H1 (cell line): ENCODE results near the gene CUL4A. TPM values are rescaled to one million over a fixed set of nuclear protein-coding genes. Genes with fewer than 3 reads are reported as not detected.

Experiments used
- CTCF ChIA-PET: fragments of 300-600 bp; sonication (Branson Sonifier 250); formaldehyde crosslinking; loops from one replicate; lab custom pipeline; 2021; ENCODE audit not compliant: partially characterized antibody; lab: Charles Lee
- POLR2A ChIA-PET: fragments of 300-600 bp; sonication (Branson Sonifier 250); formaldehyde crosslinking; loops from one replicate; lab custom pipeline; 2021; ENCODE audit warnings: inconsistent platforms; ENCODE audit not compliant: partially characterized antibody; lab: Charles Lee
- DNase-seq, 2 experiments: peaks; one replicate each; pipeline versions ENCODE4 v3.0.0 to v3.0.0-alpha.2; 2010 to 2022; ENCODE audit warnings: low spot score in 2 of 2, low read depth in 1 of 2, mixed read lengths in 1 of 2
- FAIRE-seq: peaks from 2 replicates; lab custom pipeline; 2011; peaks lifted over from hg19 to GRCh38; lab: Jason Lieb, UNC
- H2AFZ ChIP-seq: 2 replicates; pipeline ENCODE4 v1.8.1; 2012; ENCODE audit warnings: low read length, inconsistent platforms
- H2AK5ac ChIP-seq: 2 replicates; pipeline ENCODE4 v1.6.1; 2013; ENCODE audit warnings: low read depth, low read length
- H2BK120ac ChIP-seq: replicated peaks from 2 replicates; pipeline ENCODE3; 2013; ENCODE audit warnings: low read depth, low read length, inconsistent platforms
- H2BK12ac ChIP-seq: 2 replicates; pipeline ENCODE4 v1.6.1; 2013; ENCODE audit warnings: low read depth, low read length
- H2BK15ac ChIP-seq: 2 replicates; pipeline ENCODE4 v1.6.1; 2013; ENCODE audit warnings: low read length
- H2BK20ac ChIP-seq: 2 replicates; pipeline ENCODE4 v1.6.1; 2013; ENCODE audit warnings: low read length
- H2BK5ac ChIP-seq: 2 replicates; pipeline ENCODE4 v1.6.1; 2013; ENCODE audit warnings: low read depth, low read length
- H3K14ac ChIP-seq: 2 replicates; pipeline ENCODE4 v1.6.1; 2013; ENCODE audit warnings: inconsistent platforms; ENCODE audit not compliant: insufficient read length
- H3K18ac ChIP-seq: 2 replicates; pipeline ENCODE4 v1.6.1; 2013; ENCODE audit warnings: low read length; ENCODE audit errors: extremely low read depth
- H3K23ac ChIP-seq: 2 replicates; pipeline ENCODE4 v1.6.1; 2013; ENCODE audit warnings: inconsistent platforms; ENCODE audit not compliant: insufficient read length
- H3K23me2 ChIP-seq: 2 replicates; pipeline ENCODE4 v1.6.1; 2013; ENCODE audit warnings: low read depth, low read length
- H3K27ac ChIP-seq: 2 replicates; pipeline ENCODE4 v1.6.1; 2011; ENCODE audit warnings: low read depth, low read length, inconsistent platforms
- H3K27me3 ChIP-seq, 4 experiments: replicated peaks in 1 of 4; 1 replicate in 1 of 4; 2 replicates in 3 of 4; pipeline versions ENCODE4 v1.6.1 to v1.8.1; 2011 to 2013; ENCODE audit warnings: low read length in 3 of 4, mild to moderate bottlenecking in 3 of 4, inconsistent platforms in 2 of 4, mixed read lengths in 2 of 4, moderate library complexity in 1 of 4; ENCODE audit not compliant: control insufficient read depth in 3 of 4, insufficient read depth in 3 of 4; ENCODE audit errors: extremely low read depth in 1 of 4
- H3K36me3 ChIP-seq, 4 experiments: 2 replicates each; pipeline versions ENCODE4 v1.6.1 to v1.8.1; 2011 to 2013; ENCODE audit warnings: mild to moderate bottlenecking in 4 of 4, low read length in 3 of 4, moderate library complexity in 2 of 4, control low read depth in 1 of 4, inconsistent platforms in 1 of 4; ENCODE audit not compliant: insufficient read depth in 4 of 4, control insufficient read depth in 2 of 4
- H3K4ac ChIP-seq: replicated peaks from 2 replicates; pipeline ENCODE3; 2013; ENCODE audit warnings: low read length, low read depth, mixed read lengths, inconsistent platforms; ENCODE audit not compliant: insufficient read length
- H3K4me1 ChIP-seq, 4 experiments: replicated peaks in 1 of 4; 1 replicate in 1 of 4; 2 replicates in 3 of 4; pipeline versions ENCODE4 v1.6.1 to v1.8.1; 2011 to 2013; ENCODE audit warnings: low read length in 3 of 4, inconsistent platforms in 2 of 4, mixed read lengths in 1 of 4; ENCODE audit not compliant: insufficient read depth in 4 of 4, control insufficient read depth in 3 of 4
- H3K4me2 ChIP-seq, 2 experiments: 2 replicates each; pipeline versions ENCODE4 v1.6.1 to v1.8.1; 2011 to 2013; ENCODE audit warnings: low read depth in 2 of 2, low read length in 2 of 2, control low read depth in 1 of 2, inconsistent platforms in 1 of 2, mild to moderate bottlenecking in 1 of 2; ENCODE audit not compliant: insufficient read depth in 1 of 2
- H3K4me3 ChIP-seq, 4 experiments: fragments of 200-600, 300-600 bp in 1 of 4; sonication (generic), shearing (Covaris generic), sonication (Bioruptor Twin) in 1 of 4; 2 replicates each; pipeline versions ENCODE4 v1.5.1 to v1.8.1; 2011 to 2016; ENCODE audit warnings: low read length in 4 of 4, low read depth in 3 of 4, control low read depth in 2 of 4, inconsistent platforms in 2 of 4, mild to moderate bottlenecking in 2 of 4, mixed read lengths in 1 of 4, moderate library complexity in 1 of 4; ENCODE audit not compliant: insufficient read depth in 2 of 4; ENCODE audit errors: extremely low read depth in 1 of 4
- H3K56ac ChIP-seq: replicated peaks from 2 replicates; pipeline ENCODE3; 2013; ENCODE audit warnings: low read depth, mild to moderate bottlenecking, mixed read lengths, low read length, inconsistent platforms; ENCODE audit not compliant: insufficient read length
- H3K79me1 ChIP-seq: 2 replicates; pipeline ENCODE4 v1.6.1; 2013; ENCODE audit warnings: low read depth, low read length, control low read depth
- H3K79me2 ChIP-seq, 2 experiments: 2 replicates each; pipeline versions ENCODE4 v1.6.1 to v1.8.1; 2012 to 2013; ENCODE audit warnings: low read length in 2 of 2, mild to moderate bottlenecking in 2 of 2, inconsistent platforms in 1 of 2; ENCODE audit not compliant: insufficient read depth in 2 of 2, control insufficient read depth in 1 of 2
- H3K9ac ChIP-seq, 4 experiments: replicated peaks in 1 of 4; 1 replicate in 1 of 4; 2 replicates in 3 of 4; pipeline versions ENCODE4 v1.6.1 to v1.8.1; 2011 to 2013; ENCODE audit warnings: low read depth in 3 of 4, low read length in 3 of 4, control low read depth in 2 of 4, mild to moderate bottlenecking in 2 of 4, moderate library complexity in 2 of 4, inconsistent platforms in 1 of 4; ENCODE audit errors: extremely low read depth in 1 of 4
- H3K9me3 ChIP-seq, 2 experiments: 2 replicates each; pipeline versions ENCODE4 v1.6.1 to v1.8.1; 2012 to 2013; ENCODE audit warnings: mild to moderate bottlenecking in 2 of 2, moderate library complexity in 2 of 2, control low read depth in 1 of 2, inconsistent platforms in 1 of 2, low read depth in 1 of 2, low read length in 1 of 2, mixed read lengths in 1 of 2; ENCODE audit not compliant: insufficient read depth in 2 of 2
- H4K20me1 ChIP-seq, 2 experiments: replicated peaks in 1 of 2; 2 replicates each; pipeline versions ENCODE3 to v1.8.1; 2011 to 2013; ENCODE audit warnings: inconsistent platforms in 2 of 2, low read length in 2 of 2, mild to moderate bottlenecking in 1 of 2; ENCODE audit not compliant: insufficient read depth in 2 of 2, control insufficient read depth in 1 of 2
- H4K5ac ChIP-seq: 2 replicates; pipeline ENCODE4 v1.6.1; 2013; ENCODE audit warnings: low read length, low read depth, mixed read lengths, inconsistent platforms; ENCODE audit not compliant: insufficient read length
- H4K8ac ChIP-seq: 2 replicates; pipeline ENCODE4 v1.8.0; 2013; ENCODE audit warnings: mild to moderate bottlenecking, moderate library complexity, low read length, inconsistent platforms; ENCODE audit not compliant: insufficient read depth; ENCODE audit errors: extremely low read depth
- H4K91ac ChIP-seq: replicated peaks from 2 replicates; pipeline ENCODE3; 2013; ENCODE audit warnings: low read length, mixed read lengths, inconsistent platforms; ENCODE audit not compliant: insufficient read length
- WGBS, 2 experiments: shearing (Covaris generic) in 1 of 2; methylation state at CpG; one replicate each; pipeline versions ENCODE4 v1.1.6 to v1.1.7; 2013 to 2015; ENCODE audit warnings: low lambda C conversion rate in 2 of 2, mixed read lengths in 2 of 2, inconsistent platforms in 1 of 2, low coverage in 1 of 2, missing lambda C conversion rate in 1 of 2; ENCODE audit not compliant: insufficient replicate concordance in 2 of 2, insufficient coverage in 1 of 2, insufficient read length in 1 of 2; ENCODE audit errors: extremely low coverage in 1 of 2, missing lambda C conversion rate in 1 of 2; 5-methylcytosine and 5-hydroxymethylcytosine counted together
- polyA plus RNA-seq, 7 experiments: library from polyadenylated mRNA; depleted of rRNA in 3 of 7; stranded (reverse) in 5 of 7; unstranded in 2 of 7; fragments of >200 nt in 5 of 7; fragments of 200-250 nt in 2 of 7; gene quantifications; 1 replicate in 5 of 7; 2 replicates in 1 of 7; 4 replicates in 1 of 7; pipeline versions ENCODE4 v1.2.1 to v1.2.3, GENCODE V29; 2011 to 2013; ENCODE audit warnings: missing spikeins in 2 of 7, mixed read lengths in 2 of 7
- total RNA-seq: library from RNA; stranded (reverse); fragmentation: NEBNext Ultra II Directional; extraction: Animal tissue kit (Norgen Biotek cat#: 25700); gene quantifications from 2 replicates; pipeline ENCODE4 v1.2.1, GENCODE V29; 2021

CUL4A gene
- total and polyA plus RNA-seq, 2 of the 8 experiments (the other 6 are each of a cell fraction or from before 2014, with no cell fraction given), result 54.7 to 101 TPM

DNA sequence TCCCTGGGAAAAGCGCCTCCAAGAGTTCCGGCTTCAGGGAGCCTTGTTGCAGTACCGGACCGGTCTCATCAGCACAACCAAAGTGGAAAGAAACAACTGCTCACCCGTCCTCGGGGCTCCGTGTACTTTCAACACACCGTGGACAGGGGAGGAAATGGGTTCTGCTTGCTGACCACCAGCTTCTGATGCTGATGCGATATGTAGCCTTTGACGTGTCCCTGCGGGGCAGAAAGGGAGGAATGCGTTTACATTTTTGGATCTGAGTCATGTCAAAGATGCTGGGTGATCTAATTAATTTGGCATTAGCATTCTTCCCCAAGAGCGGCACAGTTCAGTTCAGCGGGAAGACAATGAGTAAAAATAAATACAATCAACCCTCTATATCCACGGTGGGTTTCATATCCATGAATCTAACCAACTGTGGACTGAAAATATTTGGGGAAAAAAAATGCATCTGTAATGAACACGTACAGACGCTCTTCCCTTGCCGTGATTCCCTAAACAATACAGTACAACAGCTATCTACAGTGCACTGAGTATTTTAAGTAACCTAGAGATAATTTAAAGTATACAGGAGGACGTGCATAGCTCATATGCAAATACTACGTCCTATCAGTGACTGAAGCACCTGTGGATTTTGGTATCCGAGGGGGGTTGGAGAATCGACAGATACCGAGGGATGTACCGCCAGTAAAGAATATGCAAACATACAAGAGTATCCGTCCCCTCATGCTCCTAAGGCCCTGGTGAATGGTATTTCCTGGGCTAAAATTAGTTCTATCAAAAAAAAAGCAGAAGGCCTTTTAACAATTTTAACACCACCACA, 31.1 kb upstream of the CUL4A start:
- Histone ChIP-seq H3K27me3 (no peaks in the 10 kb centered on the region), H3K4me2 (no peak overlapping the region), H3K27ac (no peak overlapping the region), H3K23me2 (no peaks in the 10 kb centered on the region), H3K9me3 (no peaks in the 10 kb centered on the region), H3K18ac (no peak overlapping the region), H3K79me1 (no peaks in the 10 kb centered on the region), H3K14ac (no peak overlapping the region), H2BK12ac (no peak overlapping the region), H3K4ac (no peak overlapping the region), H3K36me3 (peaks cover 20 to 70% (median 56%) of the 10 kb centered on the region in 4 experiments), H3K79me2 (no peaks in the 10 kb centered on the region), H3K56ac (no peak overlapping the region), H2AK5ac (no peak overlapping the region), H2BK15ac (no peak overlapping the region), H2BK120ac (no peak overlapping the region), H4K20me1 (peaks cover 6 to 15% of the 10 kb centered on the region in 2 experiments), H2BK5ac (no peak overlapping the region), H3K23ac (no peak overlapping the region), H3K9ac (no peak overlapping the region), H4K5ac (no peak overlapping the region), H3K4me3 (no peak overlapping the region), H3K4me1 (peaks cover 0 to 10% (median 2%) of the 10 kb centered on the region in 4 experiments; a peak in 5 of 7 replicates), H2AFZ (no peak overlapping the region), H2BK20ac (no peak overlapping the region), H4K8ac (no peak overlapping the region), H4K91ac (no peak overlapping the region)
- FAIRE-seq (no peak), DNase-seq (no peak)
- ChIA-PET POLR2A (interaction anchor here (0.6 to 1.5 kb wide), 3 partner anchors 9 to 93 kb away, joined by 4 to 6 read pairs (median 5); no protein-coding TSS in a partner anchor), CTCF (interaction anchor here (0.7 to 1.2 kb wide), 2 partner anchors 21 to 149 kb away, joined by 3 to 5 read pairs; no protein-coding TSS in a partner anchor)
- WGBS, 2 experiments, result 91% methylated on average over 25 of the region's 25 CpGs; no CpG with 5 or more reads in 1 of the 2 experiments
